ENCODE data around the gene EVI5.
"Not testable (repeated sequence)": the region's sequence is repeated elsewhere in the genome, so short reads cannot be mapped to it uniquely, and the experiment has no call there.

Gene EVI5

DNA sequence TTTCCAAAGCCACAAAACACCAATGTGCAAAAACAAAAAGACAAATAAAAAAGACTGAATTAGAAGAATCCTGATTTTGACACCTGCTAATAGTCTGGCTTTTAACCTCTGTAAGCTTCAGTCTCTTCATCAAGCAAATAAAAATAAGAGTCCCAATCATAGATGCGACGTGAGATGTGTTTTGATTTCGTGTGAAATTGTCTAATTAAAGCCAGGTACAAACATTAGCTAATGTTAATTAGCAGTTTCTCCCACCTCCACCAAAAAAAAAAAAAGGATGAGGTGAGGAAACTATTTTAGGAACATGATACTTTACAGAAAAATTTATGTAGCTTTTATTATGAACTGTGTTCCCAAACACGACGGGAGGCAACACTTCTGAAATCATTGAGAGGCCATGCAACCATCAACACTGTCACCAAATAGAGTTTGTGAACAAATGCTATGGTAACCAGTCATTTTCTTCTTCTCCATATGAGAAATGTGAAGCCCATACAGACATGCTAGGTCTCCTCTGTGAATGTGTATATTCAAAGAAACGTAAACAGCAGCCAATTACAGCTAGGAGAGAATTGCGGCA lies 6.7 kb upstream of the EVI5 start:
- DNase-seq, result no peak

DNA sequence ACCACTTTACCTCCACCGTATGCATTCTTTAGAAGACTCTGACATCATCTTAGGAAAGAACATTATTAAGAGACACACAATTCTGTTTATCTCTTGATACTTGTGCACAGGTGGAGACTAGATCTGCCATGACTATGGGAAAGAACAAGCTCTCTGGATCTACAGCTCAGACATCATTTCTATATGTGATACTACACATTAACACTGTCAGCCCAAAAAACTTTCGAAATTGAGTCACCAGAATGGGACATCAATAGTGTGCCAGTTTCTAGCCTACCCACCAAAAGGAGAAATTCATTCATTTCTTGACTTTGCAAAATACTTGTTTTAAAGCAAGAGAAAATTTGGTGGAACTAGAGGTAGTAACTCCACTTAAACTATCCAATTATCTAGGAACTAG lies 6.0 kb upstream of the EVI5 start:
- no peak for DNase-seq

DNA sequence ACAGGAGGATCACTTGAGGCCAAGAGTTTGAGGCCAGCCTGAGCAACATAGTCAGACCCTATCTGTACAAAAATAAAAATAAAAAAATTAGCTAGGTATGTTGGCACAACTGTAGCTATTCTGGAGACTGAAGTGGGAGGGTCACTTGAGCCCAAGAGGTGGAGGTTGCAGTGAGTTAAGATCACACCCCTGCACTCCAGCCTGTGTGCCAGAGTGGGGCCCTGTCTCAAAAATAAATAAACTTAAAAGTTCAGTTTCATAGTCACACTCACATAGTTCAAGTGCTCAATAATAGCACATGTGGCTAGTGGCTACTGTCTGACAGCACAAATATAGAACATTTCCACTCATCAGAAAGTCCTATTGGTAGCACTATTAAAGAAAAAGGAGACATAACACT lies 5.2 kb upstream of the EVI5 start:
- no peak for DNase-seq

GRCh38 chr1:92786111-92786901 lies 1.4 kb upstream of the EVI5 start:
- DNase-seq, result no peak

- peak; percentile 66 for DNase-seq
These were observed 778 bp downstream of the EVI5 start for GRCh38 chr1:92784021-92784638.

GRCh38 chr1:92783550-92783949 lies 1.4 kb downstream of the EVI5 start:
- not testable (repeated sequence) for DNase-seq

GRCh38 chr1:92778376-92778775 lies 6.5 kb downstream of the EVI5 start:
- no peak for DNase-seq

- no peak for DNase-seq
These were observed 10.5 kb downstream of the EVI5 start for GRCh38 chr1:92774407-92774806.

DNA sequence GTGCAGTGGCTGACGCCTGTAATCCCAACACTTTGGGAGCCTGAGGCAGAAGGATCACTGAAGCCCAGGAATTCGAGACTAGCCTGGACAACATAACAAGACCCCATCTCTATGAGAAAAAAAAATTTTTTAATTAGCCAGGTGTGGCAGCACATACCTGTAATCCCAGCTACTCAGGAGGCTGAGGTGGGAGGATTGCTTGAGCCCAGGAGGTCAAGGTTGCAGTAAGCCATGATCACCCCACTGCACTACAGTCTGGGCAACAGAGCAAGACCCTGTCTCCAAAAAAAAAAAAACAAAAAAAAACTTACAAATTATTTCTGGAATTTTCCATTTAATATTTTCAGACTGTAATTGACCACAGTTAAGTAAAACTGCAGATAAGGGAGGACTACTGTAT lies 11.2 kb downstream of the EVI5 start:
- not testable (repeated sequence) for DNase-seq

DNA sequence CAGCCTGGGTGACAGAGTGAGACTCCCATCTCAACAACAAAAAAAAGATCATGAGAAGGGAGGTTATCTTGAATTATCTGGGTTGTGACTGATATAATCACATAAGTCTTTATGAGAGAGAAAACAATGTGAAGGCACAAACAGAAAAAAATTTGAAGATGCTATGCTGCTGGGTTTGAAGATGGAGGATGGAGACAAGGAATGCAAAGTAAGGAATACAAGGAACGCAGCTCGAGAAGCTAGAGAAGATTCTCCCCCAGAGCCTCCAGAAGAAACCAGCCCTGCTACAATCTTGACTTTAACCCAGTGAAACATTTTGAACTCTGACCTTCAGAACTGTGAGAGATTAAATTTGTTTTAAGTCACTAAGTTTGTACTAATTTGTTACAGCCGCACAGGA lies 15.1 kb downstream of the EVI5 start:
- DNase-seq, result no peak

- no peak for DNase-seq
These were observed 16.0 kb downstream of the EVI5 start for GRCh38 chr1:92768915-92769314.

DNA sequence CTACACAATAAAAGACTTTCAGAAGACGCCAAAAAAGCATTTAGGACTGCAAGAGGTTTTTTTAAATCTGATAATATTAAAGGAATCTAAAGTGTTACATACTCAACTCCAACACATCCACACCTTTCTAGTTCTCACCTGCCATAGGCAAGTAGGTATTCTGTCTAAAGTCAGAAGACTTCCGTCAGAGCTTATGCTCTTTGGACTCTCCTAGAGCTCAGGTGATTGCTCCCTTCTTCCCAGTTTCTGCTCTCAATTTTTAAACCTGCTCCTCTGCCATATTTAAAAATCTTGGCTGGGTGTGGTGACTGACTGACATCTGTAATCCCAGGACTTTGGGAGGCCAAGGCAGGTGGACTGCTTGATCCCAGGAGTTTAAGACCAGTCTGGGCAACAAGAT lies 16.6 kb downstream of the EVI5 start:
- DNase-seq, result no peak

DNA sequence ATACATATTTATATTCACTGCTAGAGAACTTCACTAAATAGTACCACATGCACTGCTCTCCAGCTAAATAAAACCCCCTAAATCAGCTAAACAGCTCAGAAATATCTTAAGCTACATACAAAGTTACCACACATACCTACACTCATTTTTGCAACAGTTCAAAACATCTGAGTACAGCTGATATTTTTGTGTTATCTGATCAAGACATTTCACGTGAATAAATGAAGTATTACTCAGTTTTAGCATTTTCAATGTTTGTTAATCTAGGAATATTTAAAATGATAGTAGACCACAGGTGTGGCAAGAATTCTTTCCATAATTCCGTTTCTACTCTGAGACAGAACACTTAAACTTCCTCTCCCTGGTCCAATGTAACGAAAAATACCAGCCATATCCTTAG lies 20.8 kb downstream of the EVI5 start:
- DNase-seq, result no peak

DNA sequence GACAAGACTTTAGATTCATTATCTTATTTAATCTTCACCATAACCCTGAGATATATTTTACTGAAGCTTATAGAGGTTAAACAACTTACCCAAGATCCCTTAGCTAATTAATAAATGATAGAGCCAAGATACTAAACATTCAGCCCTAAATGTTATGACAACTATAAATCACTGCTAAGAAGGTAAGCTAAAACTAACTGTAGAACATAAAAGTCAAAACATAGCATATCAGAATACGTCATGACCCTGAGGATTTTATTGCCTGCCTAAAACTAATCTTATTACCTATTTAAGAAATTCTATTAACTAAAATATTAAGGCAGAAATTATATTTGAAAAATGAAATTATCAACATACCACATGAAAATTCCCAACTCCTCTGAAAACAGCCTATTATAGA lies 22.6 kb downstream of the EVI5 start:
- no peak for DNase-seq

- DNase-seq, result no peak
These were observed 25.5 kb downstream of the EVI5 start for GRCh38 chr1:92759361-92759760.

- DNase-seq, result no peak
These were observed 28.4 kb downstream of the EVI5 start for GRCh38 chr1:92756537-92756936.

DNA sequence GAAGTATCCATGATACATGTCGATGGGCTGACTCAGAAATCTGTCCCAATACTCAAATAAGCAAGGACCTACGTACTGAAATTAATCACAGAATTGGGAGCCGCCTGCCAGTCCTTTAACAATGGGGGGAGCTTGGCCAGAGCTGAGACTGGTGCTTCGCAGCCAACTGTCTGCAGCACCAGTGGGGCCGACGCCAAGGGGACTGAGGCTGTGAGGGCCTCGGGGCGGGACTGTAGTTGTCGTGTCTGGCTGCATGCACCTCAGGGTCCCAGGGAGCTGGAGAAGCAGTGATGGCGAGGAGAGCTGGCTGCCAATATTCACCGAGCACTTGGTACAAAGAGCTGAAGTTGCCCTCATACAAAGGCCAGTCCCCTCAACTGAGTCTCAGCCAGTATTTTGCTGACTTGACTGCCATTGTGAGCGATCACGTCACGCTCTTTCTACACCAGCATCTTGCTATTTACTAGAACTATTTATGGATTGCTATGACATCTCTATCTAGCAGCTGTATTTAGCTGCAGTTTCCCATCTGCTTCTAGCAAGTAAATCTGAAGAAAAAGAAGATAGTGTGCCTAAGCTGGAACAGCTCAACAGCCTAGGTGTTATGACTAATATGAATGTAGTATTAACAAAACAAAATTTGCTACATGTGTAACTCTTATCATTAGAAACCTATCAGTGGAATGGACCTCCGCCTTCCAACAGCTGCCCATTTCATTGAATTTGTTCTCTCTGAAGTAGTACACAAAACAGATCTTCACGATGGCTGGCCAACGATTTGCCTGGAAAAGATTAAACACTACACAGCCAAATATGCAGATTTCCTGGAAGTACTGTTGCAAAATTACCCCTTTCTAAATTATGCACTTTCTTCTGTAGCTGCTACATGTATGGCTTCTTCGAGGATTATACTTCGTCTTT lies 29.1 kb downstream of the EVI5 start:
- DNase-seq, result no peak

- no peak for DNase-seq
These were observed 30.2 kb downstream of the EVI5 start for GRCh38 chr1:92754719-92755050.

- DNase-seq, result no peak
These were observed 30.7 kb downstream of the EVI5 start for GRCh38 chr1:92754000-92754718.

DNA sequence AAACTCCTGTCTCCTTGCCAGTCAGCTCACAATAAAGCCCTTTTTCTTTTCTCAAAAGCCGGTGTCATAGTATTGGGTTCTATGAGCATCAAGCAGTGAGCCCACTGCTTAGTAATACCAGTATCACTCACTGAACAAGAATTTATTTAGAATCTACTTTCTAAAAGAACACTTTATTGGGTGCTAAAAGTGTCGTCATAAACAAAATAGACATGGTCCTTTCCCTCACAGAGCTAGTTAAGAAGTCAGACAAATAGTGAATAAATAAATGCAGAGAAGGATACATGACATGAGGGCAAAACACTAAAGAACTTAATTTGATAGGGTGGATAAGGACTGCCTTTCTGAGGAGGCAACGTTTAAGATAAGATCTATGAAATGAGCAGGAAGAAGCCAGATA lies 32.2 kb downstream of the EVI5 start:
- DNase-seq, result no peak

- DNase-seq, result no peak
These were observed 35.8 kb downstream of the EVI5 start for GRCh38 chr1:92749024-92749634.

GRCh38 chr1:92748138-92748537 lies 36.8 kb downstream of the EVI5 start:
- DNase-seq, result no peak

Data from islet precursor cell (in vitro differentiated cells).